CD14-positive monocyte (primary cell): ENCODE results near the gene FHIT. TPM values are rescaled to one million over a fixed set of nuclear protein-coding genes. Genes with fewer than 3 reads are reported as not detected.

Experiments
- DNase-seq, 3 donors: peaks; one replicate each; pipeline ENCODE4 v3.0.0-alpha.2; 2011 to 2022
- H2AFZ ChIP-seq: 2 replicates; pipeline ENCODE4 v1.6.0; 2012; ENCODE audit warnings: mild to moderate bottlenecking, low read depth, low read length, inconsistent platforms; ENCODE audit not compliant: insufficient read depth, poor library complexity, severe bottlenecking
- H3K27ac ChIP-seq, 2 donors: 1 replicate in 1 of 2; 2 replicates in 1 of 2; pipeline ENCODE4 v1.5.1; 2012 to 2013; ENCODE audit warnings: low read length in 2 of 2, control low read depth in 1 of 2, inconsistent platforms in 1 of 2, low read depth in 1 of 2, mild to moderate bottlenecking in 1 of 2
- H3K27me3 ChIP-seq, 2 donors: one replicate each; pipeline versions ENCODE4 v1.6.0 to v1.6.1; 2011 to 2013; ENCODE audit warnings: low read length in 2 of 2; ENCODE audit not compliant: control insufficient read depth in 2 of 2, insufficient read depth in 2 of 2
- H3K36me3 ChIP-seq, 2 donors: replicated peaks in 1 of 2; 1 replicate in 1 of 2; 2 replicates in 1 of 2; pipeline versions ENCODE4 v1.5.1 to v1.6.1; 2012 to 2013; ENCODE audit warnings: low read length in 2 of 2, control low read depth in 1 of 2, inconsistent platforms in 1 of 2, mild to moderate bottlenecking in 1 of 2; ENCODE audit not compliant: insufficient read depth in 2 of 2, control insufficient read depth in 1 of 2
- H3K4me1 ChIP-seq, 2 donors: 1 replicate in 1 of 2; 2 replicates in 1 of 2; pipeline versions ENCODE4 v1.5.1 to v1.6.1; 2012 to 2013; ENCODE audit warnings: low read length in 2 of 2, control low read depth in 1 of 2, inconsistent platforms in 1 of 2, mild to moderate bottlenecking in 1 of 2, moderate library complexity in 1 of 2; ENCODE audit not compliant: insufficient read depth in 2 of 2, control insufficient read depth in 1 of 2
- H3K4me2 ChIP-seq: replicated peaks from 2 replicates; pipeline ENCODE3; 2012; ENCODE audit warnings: low read length, moderate library complexity, mild to moderate bottlenecking; ENCODE audit not compliant: poor library complexity, severe bottlenecking; ENCODE audit errors: extremely low read depth
- H3K4me3 ChIP-seq, 3 experiments: fragments of 200-600 bp in 1 of 3; sonication (generic) in 1 of 3; replicated peaks in 1 of 3; 1 replicate in 2 of 3; 2 replicates in 1 of 3; pipeline ENCODE4 v1.5.1; 2011 to 2013; ENCODE audit warnings: low read length in 3 of 3, mild to moderate bottlenecking in 3 of 3, control low read depth in 2 of 3, low read depth in 2 of 3, inconsistent platforms in 1 of 3, moderate library complexity in 1 of 3
- H3K79me2 ChIP-seq: 2 replicates; pipeline ENCODE4 v1.6.0; 2012; ENCODE audit warnings: mild to moderate bottlenecking, control low read depth, inconsistent platforms, low read length, moderate library complexity; ENCODE audit not compliant: insufficient read depth
- H3K9ac ChIP-seq: 2 replicates; pipeline ENCODE4 v1.6.0; 2017; ENCODE audit warnings: low read length, mild to moderate bottlenecking; ENCODE audit not compliant: insufficient read depth, poor library complexity, severe bottlenecking
- H3K9me3 ChIP-seq, 2 donors: replicated peaks in 1 of 2; 1 replicate in 1 of 2; 2 replicates in 1 of 2; pipeline versions ENCODE4 v1.5.1 to v1.6.1; 2012 to 2013; ENCODE audit warnings: low read length in 2 of 2, control low read depth in 1 of 2; ENCODE audit not compliant: control insufficient read depth in 1 of 2, insufficient read depth in 1 of 2
- H4K20me1 ChIP-seq: 2 replicates; pipeline ENCODE4 v1.6.0; 2012; ENCODE audit warnings: mild to moderate bottlenecking, low read length, control low read depth, moderate library complexity; ENCODE audit not compliant: insufficient read depth
- H3K27ac Mint-ChIP-seq, 7 donors: one replicate each; pipeline ENCODE4 v1.8.0; 2020; ENCODE audit warnings: mild to moderate bottlenecking in 7 of 7, mixed read lengths in 7 of 7, moderate library complexity in 6 of 7, inconsistent platforms in 2 of 7
- H3K27me3 Mint-ChIP-seq, 3 donors: one replicate each; pipeline ENCODE4 v1.8.0; 2021 to 2022; ENCODE audit warnings: low read depth in 3 of 3, mild to moderate bottlenecking in 3 of 3, mixed read lengths in 3 of 3, moderate library complexity in 3 of 3, inconsistent platforms in 1 of 3
- H3K36me3 Mint-ChIP-seq, 2 donors: one replicate each; pipeline ENCODE4 v1.8.0; 2020; ENCODE audit warnings: mixed read lengths in 2 of 2, inconsistent platforms in 1 of 2, mild to moderate bottlenecking in 1 of 2
- H3K4me1 Mint-ChIP-seq: one replicate; pipeline ENCODE4 v1.8.0; 2020; ENCODE audit warnings: mild to moderate bottlenecking, mixed read lengths
- H3K4me3 Mint-ChIP-seq, 2 donors: one replicate each; pipeline ENCODE4 v1.8.0; 2020; ENCODE audit warnings: mild to moderate bottlenecking in 2 of 2, mixed read lengths in 2 of 2, moderate library complexity in 1 of 2
- H3K9me3 Mint-ChIP-seq, 7 donors: one replicate each; pipeline ENCODE4 v1.8.0; 2020 to 2022; ENCODE audit warnings: mixed read lengths in 7 of 7, mild to moderate bottlenecking in 6 of 7, moderate library complexity in 6 of 7, inconsistent platforms in 2 of 7
- CTCF ChIP-seq: fragments of 200-600 bp; IDR thresholded peaks from one replicate; pipeline ENCODE4 v1.8.0; 2022; ENCODE audit warnings: antibody characterized with exemption, mild to moderate bottlenecking
- WGBS: methylation state at CpG from one replicate; pipeline ENCODE4 v1.1.5; 2013; ENCODE audit warnings: missing lambda C conversion rate; ENCODE audit not compliant: insufficient coverage; 5-methylcytosine and 5-hydroxymethylcytosine counted together
- intact Hi-C, 2 donors: fragments of 100-400 bp; cut with micrococcal nuclease; formaldehyde crosslinking; loops; one replicate each; pipeline versions ENCODE4 v1.15.0 to v1.15.1; 2023
- polyA plus RNA-seq, 3 donors: library from polyadenylated mRNA; depleted of rRNA in 1 of 3; unstranded in 2 of 3; stranded (reverse) in 1 of 3; fragments of 300-500 nt in 2 of 3; fragments of >200 nt in 1 of 3; fragmentation: Illumina TruSeq in 2 of 3; gene quantifications; 1 replicate in 2 of 3; 2 replicates in 1 of 3; pipeline ENCODE4 v1.2.3, GENCODE V29; 2012 to 2021

FHIT gene
- polyA plus RNA-seq, 3 donors, result 1.7 to 3.4 (median 3.2) TPM

GRCh38 chr3:60578936-60579335, 672.3 kb downstream of the FHIT start:
- DNase-seq, result no peak
- H3K9me3 Mint-ChIP-seq, result no peaks in the 10 kb centered on the region
- H3K36me3 Mint-ChIP-seq, result no peaks in the 10 kb centered on the region
- no peak overlapping the region for H3K4me2 ChIP-seq
- H3K4me3 Mint-ChIP-seq, result no peak overlapping the region
- intact Hi-C loops, result no loop called here
- no peaks in the 10 kb centered on the region for H4K20me1 ChIP-seq
- no peaks in the 10 kb centered on the region for H3K9me3 ChIP-seq
- no peaks in the 10 kb centered on the region for H3K79me2 ChIP-seq
- TF ChIP-seq CTCF, result no peak
- no CpG with 5 or more reads among the region's 1 CpG for WGBS
- H3K27ac Mint-ChIP-seq, result no peak overlapping the region
- no peak overlapping the region for H2AFZ ChIP-seq
- H3K4me1 ChIP-seq, result no peaks in the 10 kb centered on the region
- peaks cover 5% of the 10 kb centered on the region for H3K4me1 Mint-ChIP-seq
- no peaks in the 10 kb centered on the region for H3K27me3 ChIP-seq
- H3K4me3 ChIP-seq, result no peak overlapping the region
- no peaks in the 10 kb centered on the region for H3K27me3 Mint-ChIP-seq
- H3K27ac ChIP-seq, result no peak overlapping the region
- H3K9ac ChIP-seq, result no peak overlapping the region
- H3K36me3 ChIP-seq, result no peaks in the 10 kb centered on the region

- H3K9me3 Mint-ChIP-seq, result no peaks in the 10 kb centered on the region
- no peak overlapping the region for H3K27ac Mint-ChIP-seq
- Histone ChIP-seq H2AFZ (no peak overlapping the region), H3K27me3 (no peaks in the 10 kb centered on the region), H3K9me3 (no peaks in the 10 kb centered on the region), H3K36me3 (no peaks in the 10 kb centered on the region), H3K4me1 (no peaks in the 10 kb centered on the region), H3K4me3 (no peak overlapping the region), H4K20me1 (no peaks in the 10 kb centered on the region), H3K4me2 (no peak overlapping the region), H3K9ac (no peak overlapping the region), H3K79me2 (no peaks in the 10 kb centered on the region), H3K27ac (no peak overlapping the region)
- H3K4me1 Mint-ChIP-seq, result peaks cover 5% of the 10 kb centered on the region
- no peak for TF ChIP-seq CTCF
- no CpG with 5 or more reads among the region's 4 CpGs for WGBS
- DNase-seq, result no peak
- no peaks in the 10 kb centered on the region for H3K36me3 Mint-ChIP-seq
- no peak overlapping the region for H3K4me3 Mint-ChIP-seq
- H3K27me3 Mint-ChIP-seq, result peaks cover 0 to 2% (median 0%) of the 10 kb centered on the region in 3 donors
- intact Hi-C loops, result no loop called here
These were observed 673.7 kb downstream of the FHIT start for GRCh38 chr3:60577601-60578000.
